T1000 (cell line): ENCODE measurements around the gene ARL6IP6.

Experiments used
- DNase-seq: peaks from one replicate; lab custom pipeline; 2025; ENCODE audit warnings: mixed read lengths; lab: John Stamatoyannopoulos, UW

The ARL6IP6 gene

DNA sequence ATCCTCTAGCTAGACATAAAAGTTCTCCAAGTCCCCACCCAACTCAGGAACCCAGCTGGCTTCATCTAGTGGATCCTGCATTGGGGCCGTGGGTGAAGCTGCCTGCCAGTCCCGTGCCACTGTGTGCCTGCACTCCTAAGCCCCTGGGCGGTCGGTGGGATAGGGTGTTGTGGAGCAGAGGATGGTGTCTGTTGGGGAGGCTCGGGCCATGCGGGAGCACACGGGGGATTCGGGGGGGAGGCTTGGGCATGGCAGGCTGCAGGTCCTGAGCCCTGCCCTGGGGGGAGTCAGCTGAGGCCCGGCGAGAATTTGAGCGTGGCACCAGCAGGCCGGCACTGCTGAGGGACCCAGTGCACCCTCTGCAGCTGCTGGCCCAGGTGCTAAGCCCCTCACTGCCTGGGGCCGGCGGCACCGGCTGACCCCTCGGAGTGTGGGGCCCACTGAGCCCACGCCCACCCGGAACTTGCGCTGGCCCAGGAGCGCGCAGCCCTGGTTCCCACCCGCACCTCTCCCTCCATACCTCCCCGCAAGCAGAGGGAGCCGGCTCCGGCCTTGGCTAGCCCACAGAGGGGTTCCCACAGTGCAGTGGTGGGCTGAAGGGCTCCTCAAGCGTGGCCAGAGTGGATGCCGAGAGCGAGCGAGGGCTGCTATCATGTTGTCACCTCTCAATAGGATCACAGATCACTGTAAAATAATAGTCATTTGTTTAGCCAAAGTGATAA is 86.4 kb downstream of the ARL6IP6 start:
- DNase-seq = no peak

DNA sequence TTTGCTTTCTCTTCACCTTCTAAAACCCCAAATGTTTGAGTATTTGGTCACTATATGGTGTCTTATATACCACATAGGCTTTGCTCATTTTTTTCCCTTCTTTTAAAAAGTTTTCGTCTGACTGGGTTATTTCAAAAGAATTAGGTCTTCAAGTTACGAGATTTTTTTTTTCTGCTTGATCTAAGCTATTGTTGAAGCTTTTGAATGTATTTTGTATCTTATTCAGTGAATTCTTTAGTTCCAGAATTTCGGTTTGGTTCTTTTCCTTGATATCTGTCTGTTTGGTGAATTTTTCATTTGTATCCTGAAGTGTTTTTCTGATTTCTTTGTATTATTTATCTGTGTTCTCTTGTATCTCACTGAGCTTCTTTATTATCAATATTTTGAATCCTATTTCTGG is 93.5 kb downstream of the ARL6IP6 start:
- no peak for DNase-seq
